ENCODE data around the gene IER5L.

The IER5L gene

DNA sequence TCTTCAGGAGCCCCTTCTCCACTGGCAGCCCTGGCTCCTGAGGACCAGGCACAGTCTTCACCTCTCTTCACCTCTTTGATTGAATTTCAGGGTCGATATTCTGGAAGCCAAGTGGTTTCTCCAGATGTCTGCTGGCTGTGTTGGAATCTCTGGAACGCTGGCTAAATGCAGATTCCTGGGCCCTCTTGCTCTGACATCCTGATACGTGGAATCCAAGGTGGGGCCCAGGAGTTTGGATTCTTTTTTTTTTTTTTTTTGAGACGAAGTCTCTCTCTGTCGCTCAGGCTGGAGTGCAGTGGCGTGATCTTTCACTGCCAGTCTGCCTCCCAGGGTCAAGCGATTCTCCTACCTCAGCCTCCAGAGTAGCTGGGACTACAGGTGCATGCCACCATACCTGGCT lies 26.8 kb upstream of the IER5L start:
- TF ChIP-seq, protein P1, sequence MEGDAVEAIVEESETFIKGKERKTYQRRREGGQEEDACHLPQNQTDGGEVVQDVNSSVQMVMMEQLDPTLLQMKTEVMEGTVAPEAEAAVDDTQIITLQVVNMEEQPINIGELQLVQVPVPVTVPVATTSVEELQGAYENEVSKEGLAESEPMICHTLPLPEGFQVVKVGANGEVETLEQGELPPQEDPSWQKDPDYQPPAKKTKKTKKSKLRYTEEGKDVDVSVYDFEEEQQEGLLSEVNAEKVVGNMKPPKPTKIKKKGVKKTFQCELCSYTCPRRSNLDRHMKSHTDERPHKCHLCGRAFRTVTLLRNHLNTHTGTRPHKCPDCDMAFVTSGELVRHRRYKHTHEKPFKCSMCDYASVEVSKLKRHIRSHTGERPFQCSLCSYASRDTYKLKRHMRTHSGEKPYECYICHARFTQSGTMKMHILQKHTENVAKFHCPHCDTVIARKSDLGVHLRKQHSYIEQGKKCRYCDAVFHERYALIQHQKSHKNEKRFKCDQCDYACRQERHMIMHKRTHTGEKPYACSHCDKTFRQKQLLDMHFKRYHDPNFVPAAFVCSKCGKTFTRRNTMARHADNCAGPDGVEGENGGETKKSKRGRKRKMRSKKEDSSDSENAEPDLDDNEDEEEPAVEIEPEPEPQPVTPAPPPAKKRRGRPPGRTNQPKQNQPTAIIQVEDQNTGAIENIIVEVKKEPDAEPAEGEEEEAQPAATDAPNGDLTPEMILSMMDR (IDR thresholded peaks at IDR 0.05; ENCODE audit: insufficient read depth, missing control alignments): no peak
- no peak for FAIRE-seq
- no peak for DNase-seq (ENCODE audit: insufficient read length, low spot score)

- FAIRE-seq (no peak), DNase-seq (ENCODE audit: insufficient read length, low spot score) (no peak)
- TF ChIP-seq, protein P1 (IDR thresholded peaks at IDR 0.05; ENCODE audit: insufficient read depth, missing control alignments): no peak
Measured at GRCh38 chr9:129203556-129203909, 25.5 kb upstream of the IER5L start.

- peak; percentile 70 for DNase-seq (ENCODE audit: insufficient read length, low spot score)
- no peak for FAIRE-seq
- TF ChIP-seq, protein P1 (IDR thresholded peaks at IDR 0.05; ENCODE audit: insufficient read depth, missing control alignments): no peak
Measured at GRCh38 chr9:129202613-129203555, 24.8 kb upstream of the IER5L start.

DNA sequence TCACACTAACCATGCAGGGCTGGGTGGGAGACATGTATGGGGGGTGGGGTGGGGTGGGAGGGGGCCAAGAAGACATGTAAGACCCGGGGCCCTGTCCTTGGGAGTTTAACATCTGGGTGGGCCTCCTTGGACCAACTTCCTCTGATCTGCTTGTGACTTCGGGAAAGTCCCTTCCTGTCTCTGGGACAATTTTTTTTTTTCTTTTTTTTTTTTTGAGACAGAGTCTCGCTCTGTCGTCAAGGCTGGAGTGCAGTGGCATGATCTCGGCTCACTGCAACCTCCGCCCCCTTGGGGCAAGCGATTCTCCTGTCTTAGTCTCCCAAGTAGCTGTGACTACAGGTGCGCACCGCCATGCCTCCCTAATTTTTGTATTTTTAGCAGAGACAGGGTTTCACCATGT lies 23.8 kb upstream of the IER5L start:
- FAIRE-seq (no peak), DNase-seq (ENCODE audit: insufficient read length, low spot score) (no peak)
- TF ChIP-seq, protein P1 (IDR thresholded peaks at IDR 0.05; ENCODE audit: insufficient read depth, missing control alignments): no peak

DNA sequence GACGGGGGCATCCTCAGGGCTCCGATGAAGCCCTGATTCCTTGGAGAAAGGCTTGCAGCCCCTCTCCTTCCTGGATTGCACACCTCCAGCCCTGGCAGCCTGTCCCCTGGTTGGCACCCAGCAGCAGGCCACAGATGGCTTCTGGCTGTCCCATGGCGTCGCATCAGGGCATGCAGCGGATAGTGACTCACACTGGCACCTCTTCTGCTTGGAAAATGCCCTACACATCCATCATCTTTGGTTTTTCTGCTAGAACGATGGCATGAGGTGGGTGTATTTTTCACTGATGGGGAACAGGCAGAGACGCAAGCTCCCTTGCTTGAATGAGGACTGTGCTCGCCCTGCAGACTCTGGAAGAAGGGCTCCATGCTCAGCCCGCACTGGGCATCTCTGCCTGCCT lies 23.2 kb upstream of the IER5L start:
- no peak for DNase-seq (ENCODE audit: insufficient read length, low spot score)
- no peak for FAIRE-seq
- TF ChIP-seq, protein P1 (IDR thresholded peaks at IDR 0.05; ENCODE audit: insufficient read depth, missing control alignments): no peak

GRCh38 chr9:129200255-129200654 lies 22.2 kb upstream of the IER5L start:
- TF ChIP-seq, protein P1 (IDR thresholded peaks at IDR 0.05; ENCODE audit: insufficient read depth, missing control alignments): no peak
- FAIRE-seq: no peak

GRCh38 chr9:129199044-129199435 lies 21.0 kb upstream of the IER5L start:
- DNase-seq (ENCODE audit: insufficient read length, low spot score) (no peak), FAIRE-seq (no peak)
- TF ChIP-seq, protein P1 (IDR thresholded peaks at IDR 0.05; ENCODE audit: insufficient read depth, missing control alignments): no peak

More at GRCh38 chr9:129200255-129200654, 22.2 kb upstream of the IER5L start:
- DNase-seq (ENCODE audit: insufficient read length, low spot score): no peak
